ENCODE measurements around the gene FHIT. TPM values are rescaled to one million over a fixed set of nuclear protein-coding genes. Genes with fewer than 3 reads are reported as not detected.
A peak's percentile ranks its signal among the peaks of the same experiment; 100 is the strongest.

Gene FHIT
- total and polyA plus RNA-seq, 2 of the 4 experiments (the other 2 are of a cell fraction) = 0.07 TPM; not detected in 1

GRCh38 chr3:59737241-59737640 lies 1514.0 kb downstream of the FHIT start:
- H4K91ac ChIP-seq (ENCODE audit: insufficient read depth, low read depth, low read length) = no peak overlapping the region
- BruUV-seq (replicated peaks) = no TSS peak
- H2AFZ ChIP-seq (replicated peaks; ENCODE audit: low read length, poor library complexity) = no peak overlapping the region
- in situ Hi-C loops (cut with MboI; ENCODE audit: low sequenced_read_pairs) (no loop called here), intact Hi-C loops (cut with micrococcal nuclease) (no loop called here), dilution Hi-C loops (cut with HindIII; ENCODE audit: low sequenced_read_pairs, unreplicated experiment) (no loop called here)
- no peak overlapping the region for H2BK120ac ChIP-seq (ENCODE audit: low read depth, low read length)
- no CpG with 5 or more reads among the region's 3 CpGs for WGBS, 2 experiments (ENCODE audit: extremely low coverage in 2 of 2, insufficient read length in 1 of 2)
- CTCF ChIA-PET = interaction anchor here (0.8 kb wide), 1 partner anchor 10 kb away, joined by 3 read pairs; no protein-coding TSS in a partner anchor
- H3K4me2 ChIP-seq (ENCODE audit: low read depth, low read length) = no peak overlapping the region
- no peak overlapping the region for H2AK9ac ChIP-seq (replicated peaks; ENCODE audit: low read depth, low read length, poor library complexity)
- no peak overlapping the region for H3K27ac ChIP-seq (ENCODE audit: insufficient read depth, low read length)
- H3K9me1 ChIP-seq (ENCODE audit: insufficient read depth, low read length) = no peaks in the 10 kb centered on the region
- H3K36me3 ChIP-seq (ENCODE audit: control insufficient read depth, insufficient read depth, low read length) = no peaks in the 10 kb centered on the region
- H3K14ac ChIP-seq (replicated peaks; ENCODE audit: low read depth, low read length) = no peak overlapping the region
- no peak overlapping the region for H4K8ac ChIP-seq (ENCODE audit: low read depth in 2 of 2, low read length in 2 of 2)
- H4K5ac ChIP-seq (ENCODE audit: low read depth, low read length) = no peak overlapping the region
- ATAC-seq (ENCODE audit: low read depth) (peak; percentile 60), DNase-seq (no peak)
- no peak overlapping the region for H3K18ac ChIP-seq (ENCODE audit: low read depth, low read length)
- H2BK20ac ChIP-seq (ENCODE audit: low read depth, low read length) = no peak overlapping the region
- H3K4me1 ChIP-seq (ENCODE audit: control insufficient read depth, insufficient read depth, low read length) = no peaks in the 10 kb centered on the region
- H3K9ac ChIP-seq (ENCODE audit: low read depth, low read length) = no peak overlapping the region
- H3K23ac ChIP-seq (ENCODE audit: low read depth, low read length) = no peak overlapping the region
- no peak overlapping the region for H3K4me3 ChIP-seq (ENCODE audit: insufficient read depth, low read depth, low read length)
- H3K27me3 ChIP-seq (ENCODE audit: control insufficient read depth, insufficient read depth, low read length) = peaks cover 2% of the 10 kb centered on the region
- no peak overlapping the region for H2AK5ac ChIP-seq (ENCODE audit: low read depth, low read length)
- H4K20me1 ChIP-seq (ENCODE audit: insufficient read depth, low read length) = no peaks in the 10 kb centered on the region
- POLR2A ChIA-PET (ENCODE audit: unreplicated experiment) = no interaction called here
- H3K56ac ChIP-seq (ENCODE audit: extremely low read depth, insufficient read depth, low read length) = no peak overlapping the region
- no peak overlapping the region for H2BK15ac ChIP-seq (ENCODE audit: low read depth, low read length)
- H3K9me3 ChIP-seq (ENCODE audit: control insufficient read depth, insufficient read depth, low read length) = no peaks in the 10 kb centered on the region
- TF ChIP-seq CHD1 (IDR thresholded peaks at IDR 0.05; ENCODE audit: low read depth, low read length) = no peak
- no peak for TF ChIP-seq RFX5 (IDR thresholded peaks at IDR 0.05; ENCODE audit: low read depth, low read length)
- TF ChIP-seq USF2 (IDR thresholded peaks at IDR 0.05; ENCODE audit: low read depth, low read length) = no peak
- no peak for TF ChIP-seq MAZ (IDR thresholded peaks at IDR 0.05; ENCODE audit: borderline replicate concordance, low read depth, low read length)
- no peak for TF ChIP-seq CTCF (conservative IDR thresholded peaks at IDR 0.05; ENCODE audit: low read depth, low read length)
- TF ChIP-seq RCOR1 (IDR thresholded peaks at IDR 0.05; ENCODE audit: insufficient replicate concordance, low read length) = no peak
- TF ChIP-seq NFE2L2 (IDR thresholded peaks at IDR 0.05; ENCODE audit: low read depth, low read length) = no peak
- no peak for TF ChIP-seq MXI1 (IDR thresholded peaks at IDR 0.05; ENCODE audit: borderline replicate concordance, low read depth, low read length)
- no peak for TF ChIP-seq CEBPB (IDR thresholded peaks at IDR 0.05; ENCODE audit: low read depth, low read length)
- no peak for TF ChIP-seq BHLHE40 (IDR thresholded peaks at IDR 0.05; ENCODE audit: low read depth, low read length)
- no peak for TF ChIP-seq FOS (IDR thresholded peaks at IDR 0.05; ENCODE audit: low read depth, low read length)
- TF ChIP-seq RAD21 (IDR thresholded peaks at IDR 0.05; ENCODE audit: low read length) = no peak
- TF ChIP-seq MAFK (IDR thresholded peaks at IDR 0.05; ENCODE audit: low read depth, low read length) = no peak
- TF ChIP-seq POLR2A (IDR thresholded peaks at IDR 0.05; ENCODE audit: low read depth, low read length) = no peak
- TF ChIP-seq ELK1 (IDR thresholded peaks at IDR 0.05; ENCODE audit: borderline replicate concordance, low read depth, low read length) = no peak
- TF ChIP-seq SMC3 (IDR thresholded peaks at IDR 0.05; ENCODE audit: low read depth, low read length) = no peak
- no peak overlapping the region for H3K4ac ChIP-seq (ENCODE audit: low read depth, low read length)
- no peak overlapping the region for H2BK5ac ChIP-seq (ENCODE audit: low read depth, low read length, poor library complexity, severe bottlenecking)
- H3K79me1 ChIP-seq (ENCODE audit: low read depth in 1 of 2, low read length in 2 of 2) = no peaks in the 10 kb centered on the region
